ENCODE measurements around the gene PIK3C2G. TPM values are rescaled to one million over a fixed set of nuclear protein-coding genes. Genes with fewer than 3 reads are reported as not detected.

The PIK3C2G gene
- total RNA-seq, 2 donors from 2014 or later, result not detected

DNA sequence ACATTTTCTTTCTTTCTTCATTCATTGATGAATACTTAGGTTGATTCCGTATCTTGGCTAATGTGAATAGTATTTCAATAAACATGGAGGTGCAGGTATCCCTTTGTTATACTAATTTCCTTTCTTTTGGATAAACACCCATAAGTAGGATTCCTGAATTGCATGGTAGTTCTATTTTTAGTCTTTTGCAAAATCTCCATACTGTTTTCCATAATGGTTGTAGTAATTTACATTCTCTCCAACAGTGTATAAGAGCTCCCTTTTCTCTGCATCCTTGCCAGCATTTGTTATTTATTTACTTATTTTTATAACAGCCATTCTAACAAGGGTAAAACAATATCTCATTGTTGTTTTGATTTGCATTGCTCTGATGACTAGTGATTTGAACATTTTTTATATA lies 36.6 kb downstream of the PIK3C2G start:
- H3K27ac ChIP-seq (ENCODE audit: low read depth, low read length), result no peak overlapping the region
- H3K27me3 ChIP-seq (ENCODE audit: control insufficient read depth, insufficient read depth, low read length, poor library complexity, severe bottlenecking), result no peaks in the 10 kb centered on the region
- H3K4me1 ChIP-seq (ENCODE audit: control insufficient read depth, insufficient read depth, low read length), result no peaks in the 10 kb centered on the region
- H3K36me3 Mint-ChIP-seq (ENCODE audit: low read depth), result no peaks in the 10 kb centered on the region
- H3K9ac ChIP-seq (ENCODE audit: extremely low read depth, low read length, poor library complexity, severe bottlenecking), result no peak overlapping the region
- no peaks in the 10 kb centered on the region for H3K27me3 Mint-ChIP-seq (ENCODE audit: insufficient read depth)
- 100% methylated on average over 1 of the region's 1 CpG; no CpG with 5 or more reads in 1 of the 2 experiments for WGBS, 2 experiments (ENCODE audit: insufficient coverage in 1 of 2, insufficient read length in 1 of 2)
- H3K4me1 Mint-ChIP-seq, result peaks cover 3% of the 10 kb centered on the region
- TF ChIP-seq, protein P1, sequence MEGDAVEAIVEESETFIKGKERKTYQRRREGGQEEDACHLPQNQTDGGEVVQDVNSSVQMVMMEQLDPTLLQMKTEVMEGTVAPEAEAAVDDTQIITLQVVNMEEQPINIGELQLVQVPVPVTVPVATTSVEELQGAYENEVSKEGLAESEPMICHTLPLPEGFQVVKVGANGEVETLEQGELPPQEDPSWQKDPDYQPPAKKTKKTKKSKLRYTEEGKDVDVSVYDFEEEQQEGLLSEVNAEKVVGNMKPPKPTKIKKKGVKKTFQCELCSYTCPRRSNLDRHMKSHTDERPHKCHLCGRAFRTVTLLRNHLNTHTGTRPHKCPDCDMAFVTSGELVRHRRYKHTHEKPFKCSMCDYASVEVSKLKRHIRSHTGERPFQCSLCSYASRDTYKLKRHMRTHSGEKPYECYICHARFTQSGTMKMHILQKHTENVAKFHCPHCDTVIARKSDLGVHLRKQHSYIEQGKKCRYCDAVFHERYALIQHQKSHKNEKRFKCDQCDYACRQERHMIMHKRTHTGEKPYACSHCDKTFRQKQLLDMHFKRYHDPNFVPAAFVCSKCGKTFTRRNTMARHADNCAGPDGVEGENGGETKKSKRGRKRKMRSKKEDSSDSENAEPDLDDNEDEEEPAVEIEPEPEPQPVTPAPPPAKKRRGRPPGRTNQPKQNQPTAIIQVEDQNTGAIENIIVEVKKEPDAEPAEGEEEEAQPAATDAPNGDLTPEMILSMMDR (conservative IDR thresholded peaks at IDR 0.05), result no peak
- no peak overlapping the region for H3K4me3 Mint-ChIP-seq
- peaks cover 8% of the 10 kb centered on the region for H3K9me3 Mint-ChIP-seq
- H3K9me3 ChIP-seq (ENCODE audit: control insufficient read depth, low read length), result no peaks in the 10 kb centered on the region
- DNase-seq, result no peak
- no peak overlapping the region for H3K27ac Mint-ChIP-seq
- H3K36me3 ChIP-seq (ENCODE audit: control insufficient read depth, insufficient read depth, low read length), result no peaks in the 10 kb centered on the region
- H3K4me3 ChIP-seq (ENCODE audit: low read length), result no peak overlapping the region

DNA sequence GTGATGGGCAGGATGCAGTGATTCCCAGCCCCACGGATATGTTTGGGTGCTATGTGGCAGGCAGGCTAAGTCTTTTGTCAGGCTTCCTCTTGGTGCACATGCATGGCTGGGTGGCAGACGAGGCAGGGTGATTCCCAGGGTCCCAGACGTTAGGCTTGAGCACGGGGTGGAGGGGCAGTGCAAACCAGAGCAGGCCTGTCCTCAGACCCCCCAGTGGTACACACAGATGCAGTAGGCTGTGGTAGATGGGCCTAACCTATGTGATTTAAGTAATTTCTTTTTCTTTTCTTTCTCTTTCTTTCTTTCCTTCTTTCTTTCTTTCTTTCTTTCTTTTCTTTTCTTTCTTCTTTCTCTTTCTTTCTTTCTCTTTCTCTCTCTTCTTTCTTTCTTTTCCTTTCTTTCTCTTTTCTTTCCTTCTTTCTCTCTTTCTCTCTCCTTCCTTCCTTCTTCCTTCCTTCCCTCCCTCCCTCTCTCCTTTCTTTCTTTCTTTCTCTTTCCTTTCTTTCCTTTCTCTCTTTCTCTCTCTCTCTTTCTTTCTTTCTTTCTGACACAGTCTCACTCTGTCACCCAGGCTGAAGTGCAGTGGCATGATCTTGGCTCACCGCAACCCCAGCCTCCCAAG lies 41.6 kb downstream of the PIK3C2G start:
- no peak overlapping the region for H3K27ac Mint-ChIP-seq
- TF ChIP-seq, protein P1 (conservative IDR thresholded peaks at IDR 0.05), result no peak
- no peak overlapping the region for H3K9ac ChIP-seq (ENCODE audit: extremely low read depth, low read length, poor library complexity, severe bottlenecking)
- no peak overlapping the region for H3K4me3 ChIP-seq (ENCODE audit: low read length)
- 83 to 100% methylated on average over 2 to 5 of the region's 5 CpGs for WGBS, 2 experiments (ENCODE audit: insufficient coverage in 1 of 2, insufficient read length in 1 of 2)
- no peak for DNase-seq
- no peaks in the 10 kb centered on the region for H3K9me3 ChIP-seq (ENCODE audit: control insufficient read depth, low read length)
- H3K27me3 Mint-ChIP-seq (ENCODE audit: insufficient read depth), result no peaks in the 10 kb centered on the region
- no peaks in the 10 kb centered on the region for H3K36me3 ChIP-seq (ENCODE audit: control insufficient read depth, insufficient read depth, low read length)
- H3K27me3 ChIP-seq (ENCODE audit: control insufficient read depth, insufficient read depth, low read length, poor library complexity, severe bottlenecking), result no peaks in the 10 kb centered on the region
- H3K4me3 Mint-ChIP-seq, result no peak overlapping the region
- H3K27ac ChIP-seq (ENCODE audit: low read depth, low read length), result no peak overlapping the region
- no peaks in the 10 kb centered on the region for H3K36me3 Mint-ChIP-seq (ENCODE audit: low read depth)
- H3K4me1 ChIP-seq (ENCODE audit: control insufficient read depth, insufficient read depth, low read length), result no peaks in the 10 kb centered on the region
- peaks cover 8% of the 10 kb centered on the region for H3K9me3 Mint-ChIP-seq
- H3K4me1 Mint-ChIP-seq, result peaks cover 2% of the 10 kb centered on the region

DNA sequence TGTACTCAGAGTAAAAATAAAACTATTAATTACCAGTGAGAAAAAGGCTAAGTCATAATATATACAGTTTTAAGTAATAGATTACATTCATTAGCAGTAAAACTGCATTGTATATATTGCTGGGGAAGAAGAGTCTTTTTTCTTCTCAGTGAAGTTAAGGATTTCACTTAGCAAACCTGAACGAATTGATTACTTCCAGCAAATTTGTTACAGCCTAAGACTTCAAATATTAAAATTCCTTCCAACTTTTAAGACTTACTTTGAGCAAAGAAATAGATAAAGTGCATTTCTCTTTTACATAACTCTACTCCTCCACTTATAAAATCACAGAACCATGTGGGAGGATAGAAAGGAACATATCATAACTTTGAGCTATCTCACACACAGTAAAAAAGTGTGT lies 43.3 kb downstream of the PIK3C2G start:
- no peak overlapping the region for H3K4me3 ChIP-seq (ENCODE audit: low read length)
- H3K4me3 Mint-ChIP-seq, result no peak overlapping the region
- no peaks in the 10 kb centered on the region for H3K4me1 ChIP-seq (ENCODE audit: control insufficient read depth, insufficient read depth, low read length)
- no peaks in the 10 kb centered on the region for H3K36me3 ChIP-seq (ENCODE audit: control insufficient read depth, insufficient read depth, low read length)
- no peak overlapping the region for H3K9ac ChIP-seq (ENCODE audit: extremely low read depth, low read length, poor library complexity, severe bottlenecking)
- no peaks in the 10 kb centered on the region for H3K27me3 ChIP-seq (ENCODE audit: control insufficient read depth, insufficient read depth, low read length, poor library complexity, severe bottlenecking)
- no peaks in the 10 kb centered on the region for H3K36me3 Mint-ChIP-seq (ENCODE audit: low read depth)
- H3K27ac Mint-ChIP-seq, result no peak overlapping the region
- H3K4me1 Mint-ChIP-seq, result no peaks in the 10 kb centered on the region
- H3K9me3 Mint-ChIP-seq, result peaks cover 8% of the 10 kb centered on the region
- TF ChIP-seq, protein P1 (conservative IDR thresholded peaks at IDR 0.05), result no peak
- H3K27ac ChIP-seq (ENCODE audit: low read depth, low read length), result no peak overlapping the region
- no peaks in the 10 kb centered on the region for H3K9me3 ChIP-seq (ENCODE audit: control insufficient read depth, low read length)
- no peak for DNase-seq
- no peaks in the 10 kb centered on the region for H3K27me3 Mint-ChIP-seq (ENCODE audit: insufficient read depth)
- WGBS, 2 experiments (ENCODE audit: insufficient coverage in 1 of 2, insufficient read length in 1 of 2), result 67 to 82% methylated on average over 1 of the region's 1 CpG
